GM12878 (cell line): ENCODE measurements around the gene INTS7. TPM values are rescaled to one million over a fixed set of nuclear protein-coding genes. Genes with fewer than 3 reads are reported as not detected.

Experiments used
- ATAC-seq: fragments of 200-7000 bp; cut with Tn5 transposase; 3 replicates; pipeline ENCODE4 v1.9.1; 2020; ENCODE audit warnings: mild to moderate bottlenecking, moderate library complexity
- Bru-seq: library from RNA; stranded (reverse); fragments of 400-500 nt; gene quantifications from one replicate; lab custom pipeline; 2021; lab: Mats Ljungman, UMichigan
- BruChase-seq, 2 experiments: library from RNA; stranded (reverse); fragments of 400-500 nt; gene quantifications; one replicate each; lab custom pipeline; 2021; lab: Mats Ljungman, UMichigan
- BruUV-seq: library from RNA; stranded (reverse); fragments of 400-500 nt; replicated peaks from 2 replicates; lab custom pipeline; 2021; lab: Mats Ljungman, UMichigan
- CTCF ChIA-PET: fragments of 300-600 bp; sonication (Branson Sonifier 250); formaldehyde crosslinking; extraction: SDS; loops from one replicate; lab custom pipeline; 2021; ENCODE audit warnings: inconsistent platforms; lab: Yijun Ruan, JAX
- POLR2A ChIA-PET: fragments of 350-600 bp; formaldehyde crosslinking; extraction: SDS; loops from one replicate; lab custom pipeline; 2021; ENCODE audit warnings: inconsistent platforms; lab: Charles Lee
- RAD21 ChIA-PET: fragments of 300-600 bp; sonication (Branson Sonifier 250); formaldehyde crosslinking; loops from one replicate; lab custom pipeline; 2023; ENCODE audit warnings: antibody characterized with exemption; ENCODE audit not compliant: unreplicated experiment; lab: Charles Lee
- SMC1A ChIA-PET: fragments of 300-600 bp; sonication (Branson Sonifier 250); formaldehyde crosslinking; loops from one replicate; lab custom pipeline; 2023; ENCODE audit not compliant: unreplicated experiment, uncharacterized antibody; lab: Charles Lee
- DNase-seq: peaks from one replicate; pipeline ENCODE4 v3.0.0-alpha.2; 2011; ENCODE audit warnings: low read depth, low spot score
- FAIRE-seq: peaks from 3 replicates; lab custom pipeline; 2011; peaks lifted over from hg19 to GRCh38; lab: Jason Lieb, UNC
- H2AFZ ChIP-seq: 2 replicates; pipeline ENCODE4 v1.6.0; 2011; ENCODE audit warnings: low read depth, low read length, control low read depth; ENCODE audit not compliant: control insufficient read depth
- H3K27ac ChIP-seq: 2 replicates; pipeline ENCODE4 v1.5.1; 2011; ENCODE audit warnings: control low read depth; ENCODE audit not compliant: control insufficient read depth, insufficient read depth
- H3K27me3 ChIP-seq, 2 experiments: replicated peaks in 1 of 2; 2 replicates each; pipeline versions ENCODE4 v1.6.0 to v1.6.1; 2011; ENCODE audit warnings: low read length in 1 of 2; ENCODE audit not compliant: control insufficient read depth in 2 of 2, insufficient read depth in 2 of 2
- H3K36me3 ChIP-seq, 2 experiments: 2 replicates each; pipeline ENCODE4 v1.5.1; 2011; ENCODE audit warnings: low read length in 1 of 2; ENCODE audit not compliant: control insufficient read depth in 2 of 2, insufficient read depth in 2 of 2
- H3K4me1 ChIP-seq: 2 replicates; pipeline ENCODE4 v1.6.1; 2011; ENCODE audit warnings: mild to moderate bottlenecking, low read length, moderate library complexity, mixed read lengths; ENCODE audit not compliant: control insufficient read depth, insufficient read depth
- H3K4me2 ChIP-seq: 2 replicates; pipeline ENCODE4 v1.6.0; 2011; ENCODE audit warnings: control low read depth; ENCODE audit not compliant: control insufficient read depth, insufficient read depth
- H3K4me3 ChIP-seq: fragments of 200-600 bp; sonication (generic); 2 replicates; pipeline ENCODE4 v1.5.1; 2016
- H3K79me2 ChIP-seq: 2 replicates; pipeline ENCODE4 v1.6.0; 2011; ENCODE audit warnings: low read length; ENCODE audit not compliant: control insufficient read depth, insufficient read depth
- H3K9ac ChIP-seq: 2 replicates; pipeline ENCODE4 v1.8.0; 2011; ENCODE audit warnings: low read length, control low read depth, mixed read lengths; ENCODE audit not compliant: control insufficient read depth, insufficient read depth
- H3K9me3 ChIP-seq: replicated peaks from 3 replicates; pipeline ENCODE4 v1.5.1; 2011; ENCODE audit warnings: mild to moderate bottlenecking, low read length; ENCODE audit not compliant: control insufficient read depth, insufficient read depth
- H4K20me1 ChIP-seq: 2 replicates; pipeline ENCODE4 v1.6.0; 2011; ENCODE audit not compliant: control insufficient read depth, insufficient read depth
- CBX3 ChIP-seq: fragments of 200-600 bp; sonication (generic); IDR thresholded peaks from 2 replicates; pipeline ENCODE4 v1.6.1; 2016; ENCODE audit warnings: low read depth, borderline replicate concordance
- FOXM1 ChIP-seq: IDR thresholded peaks from 2 replicates; pipeline ENCODE4 v1.6.1; 2012; ENCODE audit warnings: low read depth, mild to moderate bottlenecking, inconsistent platforms, low read length, moderate library complexity
- MXI1 ChIP-seq: fragments of 150-350 bp; IDR thresholded peaks from 2 replicates; pipeline ENCODE4 v1.6.1; 2011; ENCODE audit warnings: low read depth, mild to moderate bottlenecking, inconsistent platforms, low read length, improper control_type of control experiment
- NFXL1 ChIP-seq: fragments of 450-650 bp; IDR thresholded peaks from 2 replicates; pipeline ENCODE4 v1.6.1; 2017; ENCODE audit warnings: antibody characterized with exemption, mild to moderate bottlenecking, borderline replicate concordance
- RELA ChIP-seq: fragments of 450-650 bp; IDR thresholded peaks from 2 replicates; pipeline ENCODE4 v1.8.0; 2014; ENCODE audit warnings: borderline replicate concordance; ENCODE audit not compliant: partially characterized antibody
- SMAD5 ChIP-seq: IDR thresholded peaks from 2 replicates; pipeline ENCODE4 v1.6.1; 2016; ENCODE audit warnings: antibody characterized with exemption, low read depth
- TAF1 ChIP-seq: IDR thresholded peaks from 2 replicates; pipeline ENCODE4 v1.6.1; 2011; ENCODE audit warnings: mild to moderate bottlenecking, low read depth, low read length, borderline replicate concordance
- WGBS: methylation state at CpG from one replicate; pipeline ENCODE4 v1.1.6; 2016; ENCODE audit warnings: low lambda C conversion rate; ENCODE audit not compliant: insufficient replicate concordance, insufficient coverage; ENCODE audit errors: missing lambda C conversion rate; 5-methylcytosine and 5-hydroxymethylcytosine counted together
- in situ Hi-C: fragments of 300-500 bp; cut with MboI; formaldehyde crosslinking; loops from 9 replicates; pipeline ENCODE4 v1.14.3; 2018; ENCODE audit warnings: mixed read lengths
- intact Hi-C: fragments of 100-400 bp; cut with micrococcal nuclease; formaldehyde crosslinking; loops from one replicate; pipeline ENCODE4 v1.14.2; 2022; ENCODE audit not compliant: unreplicated experiment
- long read RNA-seq, 2 experiments: library from polyadenylated mRNA; unstranded; transcript quantifications; one replicate each; pipeline ENCODE4 v2.0.0, GENCODE V29; 2019 to 2020
- polyA minus RNA-seq, 3 experiments: library from RNA; depleted of rRNA, polyadenylated mRNA; stranded (reverse); fragments of >200 nt; gene quantifications; 2 replicates each; pipeline ENCODE4 v1.2.3, GENCODE V29; 2011
- polyA plus RNA-seq, 11 experiments: library from polyadenylated mRNA; depleted of rRNA in 4 of 11; unstranded in 6 of 11; stranded (reverse) in 5 of 11; fragments of >200 nt; fragmentation: Nextera tagmentation in 4 of 11; fragmentation: Illumina TruSeq in 1 of 11; extraction: Ambion mirVana in 4 of 11; extraction: Trizol in 1 of 11; gene quantifications; 1 replicate in 1 of 11; 2 replicates in 10 of 11; pipeline versions ENCODE4 v1.2.1 to v1.2.3, GENCODE V29; 2011 to 2016; ENCODE audit warnings: inconsistent platforms in 2 of 11, missing spikeins in 2 of 11, low read depth in 1 of 11
- total RNA-seq, 4 experiments: library from RNA; depleted of rRNA in 3 of 4; stranded (reverse); fragments of >200 nt in 3 of 4; fragmentation: Illumina TruSeq in 1 of 4; extraction: Trizol in 1 of 4; gene quantifications; 2 replicates each; pipeline versions ENCODE4 v1.2.1 to v1.2.3, GENCODE V29; 2013 to 2021
- TF ChIP-seq, protein P1 (sequence below): IDR thresholded peaks from 2 replicates; pipeline ENCODE4 v1.6.1; 2011; ENCODE audit warnings: low read depth, low read length, improper control_type of control experiment, borderline replicate concordance
- TF ChIP-seq, protein P2 (sequence below): fragments of 450-650 bp; IDR thresholded peaks from 2 replicates; pipeline ENCODE4 v1.6.1; 2017; ENCODE audit warnings: mild to moderate bottlenecking, low read depth, inconsistent platforms; ENCODE audit not compliant: poor library complexity, severe bottlenecking
- TF ChIP-seq, protein P3 (sequence below): fragments of 450-650 bp; IDR thresholded peaks from 2 replicates; pipeline ENCODE4 v1.6.1; 2018; ENCODE audit warnings: borderline replicate concordance, mild to moderate bottlenecking; ENCODE audit not compliant: partially characterized antibody

INTS7 gene
- total RNA-seq (2013; cell fraction: nucleolus; rRNA removed), result 64.2 and 69.0 TPM in 2 replicates
- total RNA-seq (2014; rRNA removed) (28.4 and 30.2 TPM in 2 replicates), total RNA-seq (2014; rRNA removed; fragmentation: Illumina TruSeq; extraction: Trizol) (23.4 and 25.4 TPM in 2 replicates), total RNA-seq (2021) (21.3 and 22.3 TPM in 2 replicates), polyA plus RNA-seq (2011; rRNA removed) (49.1 and 51.2 TPM in 2 replicates), polyA plus RNA-seq (2014; fragmentation: Illumina TruSeq; extraction: Trizol) (28.3 and 36.1 TPM in 2 replicates), polyA plus RNA-seq (2014; fragmentation: Nextera tagmentation; extraction: Ambion mirVana) (10 to 100 TPM; 17.1 to 20.1 TPM), polyA plus RNA-seq (2014; rRNA removed) (16.8 and 20.6 TPM in 2 replicates), polyA plus RNA-seq (2016; fragmentation: Nextera tagmentation; extraction: Ambion mirVana) (10 to 100 TPM; 32.1 to 36.5 TPM), polyA minus RNA-seq (2011; rRNA and poly(A)+ RNA removed) (70.4 and 100 TPM in 2 replicates), Bru-seq, nascent RNA (percentile 81 among the genes with signal in this experiment), BruChase-seq, experiment 1, labeled RNA remaining after a 6-hour chase (percentile 82 among the genes with signal in this experiment), BruChase-seq, experiment 2, labeled RNA remaining after a 2-hour chase (percentile 81 among the genes with signal in this experiment)
- polyA plus RNA-seq (2011; ENCODE audit: low read depth), result 10.6 TPM
- polyA plus RNA-seq (2011; cell fraction: cytosol; rRNA removed), result 27.3 and 32.0 TPM in 2 replicates
- 20.5 and 21.3 TPM in 2 replicates for polyA plus RNA-seq (2011; cell fraction: nucleus; rRNA removed)
- polyA plus RNA-seq (2012), result 12.6 and 17.0 TPM in 2 replicates
- polyA minus RNA-seq (2011; cell fraction: cytosol; rRNA and poly(A)+ RNA removed), result 13.6 and 25.8 TPM in 2 replicates
- polyA minus RNA-seq (2011; cell fraction: nucleus; rRNA and poly(A)+ RNA removed), result 50.1 and 72.6 TPM in 2 replicates
- long read RNA-seq, experiment 1, full-length matches to known transcripts, result 10 of 18 reads
- long read RNA-seq, experiment 1, partial matches to known transcripts, result 3 of 18 reads
- long read RNA-seq, experiment 1, other reads (novel, unspliced or antisense), result 5 of 18 reads
- long read RNA-seq, experiment 2, full-length matches to known transcripts, result 74 of 172 reads
- long read RNA-seq, experiment 2, partial matches to known transcripts, result 64 of 172 reads
- long read RNA-seq, experiment 2, other reads (novel, unspliced or antisense), result 34 of 172 reads

DNA sequence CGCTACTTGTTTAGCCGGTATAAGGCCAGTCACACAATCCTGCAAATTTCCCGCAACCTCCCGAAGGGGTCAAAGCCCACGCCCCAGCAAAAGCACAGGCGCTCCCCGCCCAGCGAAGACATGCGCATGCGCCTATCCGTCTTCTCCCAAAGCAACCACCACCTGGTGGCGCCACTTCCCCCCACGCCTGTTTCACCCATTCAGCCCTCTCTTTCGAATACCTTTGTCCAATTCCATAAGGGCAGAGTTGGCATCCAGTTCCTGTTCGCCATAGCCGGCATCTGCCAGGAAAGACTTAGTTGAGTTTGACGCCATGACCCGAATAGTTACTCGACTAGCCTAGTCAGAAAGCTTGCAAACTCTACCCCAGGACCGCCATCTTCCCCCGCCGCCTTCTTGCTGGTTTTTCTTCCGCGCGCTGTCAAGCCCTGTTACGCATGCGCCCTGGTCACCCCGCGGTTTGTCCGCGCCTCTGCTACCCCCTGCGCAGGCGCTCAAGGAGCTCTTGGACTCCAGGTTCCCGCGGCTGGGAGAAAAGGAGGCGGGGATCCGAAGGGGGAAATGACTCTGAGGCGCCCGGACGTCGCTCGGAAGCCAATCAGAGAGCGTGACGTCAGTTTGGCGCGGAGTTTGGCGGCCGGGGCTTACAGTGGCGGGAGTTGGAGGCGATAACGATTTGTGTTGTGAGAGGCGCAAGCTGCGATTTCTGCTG, at the start of gene INTS7, which contains the start of gene DTL:
Gene INTS7, minus strand, starts transcription at position 435 of the 712 bp plus-strand sequence. Its CDS starts 120 bp downstream, at position 315.
Gene DTL, plus strand, starts transcription at position 626 of the 712 bp plus-strand sequence. CDS start 143 bp downstream, outside the sequence.
- Histone ChIP-seq H3K9me3 (peaks cover 3% of the 10 kb centered on the region; the same call in 2 of the 3 replicates), H3K27me3 (no peaks in the 10 kb centered on the region), H3K36me3 (no peaks in the 10 kb centered on the region), H3K9ac (peak within 1 kb of the TSS; percentile 97), H3K4me3 (peak within 1 kb of the TSS; percentile 90), H3K4me2 (peak within 1 kb of the TSS; percentile 81), H3K27ac (peak within 1 kb of the TSS; percentile 98), H2AFZ (peak within 1 kb of the TSS; percentile 99), H4K20me1 (no peaks in the 10 kb centered on the region), H3K4me1 (peaks cover 17% of the 10 kb centered on the region), H3K79me2 (peaks cover 87% of the 10 kb centered on the region)
- in situ Hi-C loops, result loop anchor here (5.0 kb wide), 1 partner anchor 338 kb away; no protein-coding TSS in a partner anchor
- under 1% methylated on average over 53 of the region's 53 CpGs for WGBS
- FAIRE-seq (peak; percentile 73), DNase-seq (peak; percentile 96), ATAC-seq (peak; percentile 77)
- intact Hi-C loops, result loop anchor here (1.0 to 10.0 kb wide), 5 partner anchors 23 to 460 kb away; partner anchors contain the start of genes LPGAT1 and SLC30A1
- CTCF ChIA-PET, result interaction anchor here (0.5 to 11.8 kb wide), 68 partner anchors 10 to 633 kb away, joined by 3 to 199 read pairs (median 5); partner anchors contain the start of gene NEK2
- POLR2A ChIA-PET, result interaction anchor here (0.6 to 3.4 kb wide), 19 partner anchors 10 to 428 kb away, joined by 3 to 32 read pairs (median 4); partner anchors contain the start of gene PACC1
- RAD21 ChIA-PET, result interaction anchor here (0.7 to 10.4 kb wide), 45 partner anchors 10 to 420 kb away, joined by 3 to 177 read pairs (median 4); no protein-coding TSS in a partner anchor
- SMC1A ChIA-PET, result interaction anchor here (0.6 to 8.9 kb wide), 47 partner anchors 8 to 421 kb away, joined by 3 to 158 read pairs (median 6); partner anchors contain the start of genes PACC1 and PPP2R5A
- TSS peak; percentile 76 for BruUV-seq
- TF ChIP-seq, protein P1, sequence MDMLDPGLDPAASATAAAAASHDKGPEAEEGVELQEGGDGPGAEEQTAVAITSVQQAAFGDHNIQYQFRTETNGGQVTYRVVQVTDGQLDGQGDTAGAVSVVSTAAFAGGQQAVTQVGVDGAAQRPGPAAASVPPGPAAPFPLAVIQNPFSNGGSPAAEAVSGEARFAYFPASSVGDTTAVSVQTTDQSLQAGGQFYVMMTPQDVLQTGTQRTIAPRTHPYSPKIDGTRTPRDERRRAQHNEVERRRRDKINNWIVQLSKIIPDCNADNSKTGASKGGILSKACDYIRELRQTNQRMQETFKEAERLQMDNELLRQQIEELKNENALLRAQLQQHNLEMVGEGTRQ, result no peak
- TF ChIP-seq MXI1 (peak; percentile 90), CBX3 (no peak), FOXM1 (peak; percentile 67; the same call in 1 of the 2 replicates), RELA (peak; percentile 83), SMAD5 (peak; percentile 91), TAF1 (peak; percentile 73; the same call in 1 of the 2 replicates), NFXL1 (no peak)
- TF ChIP-seq, protein P2, sequence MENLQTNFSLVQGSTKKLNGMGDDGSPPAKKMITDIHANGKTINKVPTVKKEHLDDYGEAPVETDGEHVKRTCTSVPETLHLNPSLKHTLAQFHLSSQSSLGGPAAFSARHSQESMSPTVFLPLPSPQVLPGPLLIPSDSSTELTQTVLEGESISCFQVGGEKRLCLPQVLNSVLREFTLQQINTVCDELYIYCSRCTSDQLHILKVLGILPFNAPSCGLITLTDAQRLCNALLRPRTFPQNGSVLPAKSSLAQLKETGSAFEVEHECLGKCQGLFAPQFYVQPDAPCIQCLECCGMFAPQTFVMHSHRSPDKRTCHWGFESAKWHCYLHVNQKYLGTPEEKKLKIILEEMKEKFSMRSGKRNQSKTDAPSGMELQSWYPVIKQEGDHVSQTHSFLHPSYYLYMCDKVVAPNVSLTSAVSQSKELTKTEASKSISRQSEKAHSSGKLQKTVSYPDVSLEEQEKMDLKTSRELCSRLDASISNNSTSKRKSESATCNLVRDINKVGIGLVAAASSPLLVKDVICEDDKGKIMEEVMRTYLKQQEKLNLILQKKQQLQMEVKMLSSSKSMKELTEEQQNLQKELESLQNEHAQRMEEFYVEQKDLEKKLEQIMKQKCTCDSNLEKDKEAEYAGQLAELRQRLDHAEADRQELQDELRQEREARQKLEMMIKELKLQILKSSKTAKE, result no peak
- TF ChIP-seq, protein P3, sequence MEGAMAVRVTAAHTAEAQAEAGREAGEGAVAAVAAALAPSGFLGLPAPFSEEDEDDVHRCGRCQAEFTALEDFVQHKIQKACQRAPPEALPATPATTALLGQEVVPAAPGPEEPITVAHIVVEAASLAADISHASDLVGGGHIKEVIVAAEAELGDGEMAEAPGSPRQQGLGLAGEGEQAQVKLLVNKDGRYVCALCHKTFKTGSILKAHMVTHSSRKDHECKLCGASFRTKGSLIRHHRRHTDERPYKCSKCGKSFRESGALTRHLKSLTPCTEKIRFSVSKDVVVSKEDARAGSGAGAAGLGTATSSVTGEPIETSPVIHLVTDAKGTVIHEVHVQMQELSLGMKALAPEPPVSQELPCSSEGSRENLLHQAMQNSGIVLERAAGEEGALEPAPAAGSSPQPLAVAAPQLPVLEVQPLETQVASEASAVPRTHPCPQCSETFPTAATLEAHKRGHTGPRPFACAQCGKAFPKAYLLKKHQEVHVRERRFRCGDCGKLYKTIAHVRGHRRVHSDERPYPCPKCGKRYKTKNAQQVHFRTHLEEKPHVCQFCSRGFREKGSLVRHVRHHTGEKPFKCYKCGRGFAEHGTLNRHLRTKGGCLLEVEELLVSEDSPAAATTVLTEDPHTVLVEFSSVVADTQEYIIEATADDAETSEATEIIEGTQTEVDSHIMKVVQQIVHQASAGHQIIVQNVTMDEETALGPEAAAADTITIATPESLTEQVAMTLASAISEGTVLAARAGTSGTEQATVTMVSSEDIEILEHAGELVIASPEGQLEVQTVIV, result no peak
